Upper lobe of left lung (tissue), 6 donors: ENCODE measurements around the gene ZFHX2. TPM values are rescaled to one million over a fixed set of nuclear protein-coding genes. Genes with fewer than 3 reads are reported as not detected.

Experiments used
- ATAC-seq, 2 donors: fragments of 200-7000 bp; cut with Tn5 transposase; one replicate each; pipeline ENCODE4 v1.9.1; 2022; ENCODE audit warnings: mild to moderate bottlenecking in 2 of 2, moderate library complexity in 2 of 2; ENCODE audit not compliant: low FRiP score in 2 of 2
- DNase-seq, 2 donors: peaks; one replicate each; pipeline ENCODE4 v3.0.0-alpha.2; 2019 to 2020
- H3K27ac ChIP-seq, 4 donors: fragments of 200-600 bp; sonication (generic); one replicate each; pipeline ENCODE4 v1.5.1; 2016 to 2019
- H3K27me3 ChIP-seq, 4 donors: fragments of 200-600 bp; sonication (generic); one replicate each; pipeline ENCODE4 v1.5.1; 2017 to 2019
- H3K36me3 ChIP-seq, 4 donors: fragments of 200-600 bp; sonication (generic); one replicate each; pipeline ENCODE4 v1.5.1; 2016 to 2019
- H3K4me1 ChIP-seq, 4 donors: fragments of 200-600 bp; sonication (generic); one replicate each; pipeline ENCODE4 v1.5.1; 2018 to 2019
- H3K4me3 ChIP-seq, 4 donors: fragments of 200-600 bp; sonication (generic); one replicate each; pipeline ENCODE4 v1.5.1; 2017 to 2019; ENCODE audit warnings: mild to moderate bottlenecking in 2 of 4, moderate library complexity in 1 of 4
- H3K9me3 ChIP-seq, 4 donors: fragments of 200-600 bp; sonication (generic); one replicate each; pipeline ENCODE4 v1.5.1; 2018 to 2019
- EP300 ChIP-seq, 4 donors: sonication (generic); formaldehyde crosslinking; IDR thresholded peaks; one replicate each; pipeline ENCODE4 v1.5.1; 2017; ENCODE audit warnings: antibody characterized with exemption in 4 of 4, control low read depth in 2 of 4
- POLR2A ChIP-seq, 4 donors: fragments of 450-650 bp; IDR thresholded peaks; one replicate each; pipeline ENCODE4 v1.5.1; 2016 to 2017; ENCODE audit warnings: antibody characterized with exemption in 4 of 4, mild to moderate bottlenecking in 2 of 4
- POLR2AphosphoS5 ChIP-seq, 2 donors: sonication (generic); formaldehyde crosslinking; IDR thresholded peaks; one replicate each; pipeline ENCODE4 v1.5.1; 2017; ENCODE audit warnings: antibody characterized with exemption in 2 of 2
- WGBS, 2 donors: methylation state at CpG; one replicate each; pipeline ENCODE4 v1.1.5; 2017 to 2018; 5-methylcytosine and 5-hydroxymethylcytosine counted together
- total RNA-seq, 6 donors: library from RNA; depleted of rRNA in 4 of 6; stranded (reverse); fragments of >200 nt in 4 of 6; gene quantifications; one replicate each; pipeline versions ENCODE4 v1.1.0 to v1.2.1, GENCODE V29; 2016 to 2021
- TF ChIP-seq, protein P1 (sequence below), 6 experiments: fragments of 450-650 bp in 4 of 6; fragments of 200-600 bp in 2 of 6; sonication (generic) in 2 of 6; IDR thresholded peaks; one replicate each; pipeline ENCODE4 v1.5.1; 2016 to 2019; ENCODE audit warnings: antibody characterized with exemption in 6 of 6
- donor health status: DM: no; HTN: no; CAD: no; lungs with moderate emphysema.
- donor health status: DM: no; HTN: yes; CAD: no; lungs with severe emphysema.

ZFHX2 gene
- total RNA-seq, 6 donors from 2014 or later, result 1.7 to 6.3 (median 3.0) TPM

DNA sequence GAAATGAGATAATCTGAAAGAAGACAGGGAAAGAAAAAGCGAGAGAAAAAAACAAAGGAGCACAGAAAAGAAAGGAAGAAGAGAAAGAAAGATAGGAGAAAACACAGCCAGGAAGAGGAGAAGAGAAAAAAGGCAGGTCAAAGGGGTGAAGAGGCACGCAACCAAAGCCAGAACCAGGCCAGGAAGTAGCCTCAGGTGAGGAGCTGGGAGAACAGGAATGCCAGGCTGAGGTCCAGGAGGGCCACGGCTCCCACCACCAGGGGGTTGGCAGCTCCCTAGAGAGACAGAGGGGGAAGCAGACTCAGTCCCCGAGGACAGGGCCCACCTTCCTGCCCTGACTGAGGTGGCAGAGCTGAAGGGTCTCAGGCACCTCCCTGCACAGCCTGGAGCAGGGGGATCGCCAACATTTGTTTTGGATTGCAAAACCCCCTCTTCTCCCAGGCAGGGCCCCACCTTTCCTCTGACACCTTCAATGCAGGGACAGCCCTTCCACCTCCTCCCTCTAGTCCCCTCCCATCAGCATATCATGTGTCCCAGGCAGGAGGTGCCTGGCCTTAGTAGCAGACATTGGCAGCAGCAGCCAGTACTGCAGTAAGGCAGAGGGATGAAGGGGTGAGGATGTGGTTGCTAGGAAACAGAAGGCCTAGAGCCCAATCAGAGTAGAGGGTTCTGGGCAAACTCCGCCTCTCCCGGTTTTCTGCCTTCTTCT, 18.0 kb upstream of the ZFHX2 start:
- TF ChIP-seq POLR2AphosphoS5 (IDR thresholded peaks at IDR 0.05), result no peak
- no peak for TF ChIP-seq POLR2A (IDR thresholded peaks at IDR 0.05)
- TF ChIP-seq EP300 (IDR thresholded peaks at IDR 0.05), result no peak
- TF ChIP-seq, protein P1, sequence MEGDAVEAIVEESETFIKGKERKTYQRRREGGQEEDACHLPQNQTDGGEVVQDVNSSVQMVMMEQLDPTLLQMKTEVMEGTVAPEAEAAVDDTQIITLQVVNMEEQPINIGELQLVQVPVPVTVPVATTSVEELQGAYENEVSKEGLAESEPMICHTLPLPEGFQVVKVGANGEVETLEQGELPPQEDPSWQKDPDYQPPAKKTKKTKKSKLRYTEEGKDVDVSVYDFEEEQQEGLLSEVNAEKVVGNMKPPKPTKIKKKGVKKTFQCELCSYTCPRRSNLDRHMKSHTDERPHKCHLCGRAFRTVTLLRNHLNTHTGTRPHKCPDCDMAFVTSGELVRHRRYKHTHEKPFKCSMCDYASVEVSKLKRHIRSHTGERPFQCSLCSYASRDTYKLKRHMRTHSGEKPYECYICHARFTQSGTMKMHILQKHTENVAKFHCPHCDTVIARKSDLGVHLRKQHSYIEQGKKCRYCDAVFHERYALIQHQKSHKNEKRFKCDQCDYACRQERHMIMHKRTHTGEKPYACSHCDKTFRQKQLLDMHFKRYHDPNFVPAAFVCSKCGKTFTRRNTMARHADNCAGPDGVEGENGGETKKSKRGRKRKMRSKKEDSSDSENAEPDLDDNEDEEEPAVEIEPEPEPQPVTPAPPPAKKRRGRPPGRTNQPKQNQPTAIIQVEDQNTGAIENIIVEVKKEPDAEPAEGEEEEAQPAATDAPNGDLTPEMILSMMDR (IDR thresholded peaks at IDR 0.05), result peak in 3 of 6 experiments; percentile 12 to 14 (median 13)
- peak overlapping the region in 1 of 4 donors; percentile 44 for H3K27ac ChIP-seq
- H3K4me1 ChIP-seq, result peaks cover 16 to 57% (median 25%) of the 10 kb centered on the region in 4 donors
- no peak for ATAC-seq
- peaks cover 0 to 14% (median 6%) of the 10 kb centered on the region in 4 donors for H3K36me3 ChIP-seq
- WGBS, 2 donors, result 63 to 65% methylated on average over 7 of the region's 7 CpGs
- no peak overlapping the region for H3K4me3 ChIP-seq
- DNase-seq, result peak in 1 of 2 donors; percentile 40
- H3K27me3 ChIP-seq, result no peaks in the 10 kb centered on the region
- no peaks in the 10 kb centered on the region for H3K9me3 ChIP-seq

- no peaks in the 10 kb centered on the region for H3K27me3 ChIP-seq
- peaks cover 16 to 57% (median 25%) of the 10 kb centered on the region in 4 donors for H3K4me1 ChIP-seq
- no peaks in the 10 kb centered on the region for H3K9me3 ChIP-seq
- no peak overlapping the region for H3K4me3 ChIP-seq
- 60 to 63% methylated on average over 6 of the region's 6 CpGs for WGBS, 2 donors
- ATAC-seq, result no peak
- no peak for DNase-seq
- H3K27ac ChIP-seq, result peak overlapping the region in 2 of 4 donors; percentile 88 to 89
- peaks cover 0 to 21% (median 10%) of the 10 kb centered on the region in 4 donors for H3K36me3 ChIP-seq
- TF ChIP-seq, protein P1 (IDR thresholded peaks at IDR 0.05), result peak in 1 of 6 experiments; percentile 15
- TF ChIP-seq POLR2A (IDR thresholded peaks at IDR 0.05), result no peak
Observed at GRCh38 chr14:23568600-23569331, 17.2 kb upstream of the ZFHX2 start.

DNA sequence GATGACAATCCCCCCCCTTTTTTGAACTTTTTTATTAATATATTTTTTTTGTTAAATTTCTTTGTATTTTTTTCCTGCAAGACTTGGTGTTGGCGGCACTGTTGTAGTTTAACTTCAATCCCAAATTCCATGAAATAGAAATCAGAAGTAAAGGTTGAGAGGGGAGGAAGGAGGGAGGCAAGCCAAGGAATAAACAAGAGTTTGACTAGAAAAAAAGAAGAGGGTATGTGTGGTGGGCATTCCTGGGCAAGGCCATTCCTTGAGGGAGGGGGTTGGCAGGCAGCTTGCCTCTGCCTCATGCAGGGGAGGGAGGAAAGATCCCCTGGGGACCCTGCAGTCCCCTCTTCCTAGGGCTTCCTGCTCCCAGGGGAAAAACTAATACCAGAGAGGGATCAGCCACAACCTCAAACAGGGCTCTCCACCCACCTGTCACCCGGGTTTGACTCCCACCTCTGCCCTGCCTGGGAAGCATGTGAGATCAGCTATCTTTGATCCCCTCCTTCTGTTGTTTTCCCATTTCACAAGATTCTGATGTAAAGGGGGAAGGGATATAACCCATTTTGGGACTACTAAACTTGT, 16.5 kb upstream of the ZFHX2 start:
- H3K9me3 ChIP-seq, result no peaks in the 10 kb centered on the region
- H3K27ac ChIP-seq, result peak overlapping the region; percentile 43 to 89 (median 72)
- 59 to 86% methylated on average over 2 of the region's 2 CpGs for WGBS, 2 donors
- DNase-seq, result no peak
- H3K4me3 ChIP-seq, result peak overlapping the region in 3 of 4 donors; percentile 68 to 81 (median 70)
- H3K27me3 ChIP-seq, result no peaks in the 10 kb centered on the region
- no peak for ATAC-seq
- peaks cover 0 to 21% (median 13%) of the 10 kb centered on the region in 4 donors for H3K36me3 ChIP-seq
- peaks cover 14 to 54% (median 23%) of the 10 kb centered on the region in 4 donors for H3K4me1 ChIP-seq
- TF ChIP-seq EP300 (IDR thresholded peaks at IDR 0.05), result no peak
- TF ChIP-seq, protein P1 (IDR thresholded peaks at IDR 0.05), result no peak
- no peak for TF ChIP-seq POLR2AphosphoS5 (IDR thresholded peaks at IDR 0.05)
- no peak for TF ChIP-seq POLR2A (IDR thresholded peaks at IDR 0.05)

DNA sequence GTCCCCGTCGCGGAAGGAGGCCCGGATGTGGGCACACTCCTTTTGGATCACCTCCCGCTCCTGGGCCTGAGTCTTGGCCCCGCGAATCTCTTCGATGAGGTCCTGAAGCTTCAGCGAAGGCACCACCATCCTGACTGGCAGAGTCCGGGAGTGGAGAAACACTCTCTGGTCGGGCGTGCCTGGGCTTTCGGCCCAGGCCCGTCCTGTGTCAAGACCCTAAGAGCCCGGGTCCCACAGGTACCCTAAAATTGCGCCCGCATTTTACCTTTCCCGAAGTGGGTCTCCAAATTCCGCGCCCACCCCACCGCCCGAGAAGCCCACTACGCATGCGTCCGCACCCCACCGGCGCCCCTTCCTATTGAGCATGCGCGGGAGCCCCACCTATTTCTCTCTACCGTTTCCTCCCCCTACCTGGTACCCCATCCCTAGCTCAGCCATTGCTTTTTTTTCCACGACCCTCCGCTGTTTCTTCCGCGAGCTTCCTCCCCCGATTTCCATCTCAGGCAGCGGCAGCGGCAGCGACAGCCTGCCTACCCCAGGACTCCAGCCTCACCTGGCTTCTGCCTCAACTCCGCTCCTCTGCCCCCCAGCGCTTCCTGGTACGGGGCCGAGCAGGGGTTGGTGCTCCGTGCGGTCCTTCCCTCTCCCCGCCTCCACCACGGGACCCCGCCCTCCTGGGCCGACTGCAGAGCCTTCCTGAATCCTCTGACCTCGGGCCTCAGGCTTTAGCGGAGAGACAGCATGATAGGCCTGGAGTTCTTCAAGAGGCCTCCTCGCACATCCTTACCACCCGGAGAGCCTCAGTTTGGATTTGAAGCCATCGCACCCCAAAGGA, 15.8 kb upstream of the ZFHX2 start, which contains the start of gene AP1G2:
Gene AP1G2, minus strand, starts transcription at position 606 of the 835 bp plus-strand sequence. Its CDS starts 477 bp downstream, at position 129.
- Histone ChIP-seq H3K4me3 (peak within 1 kb of the TSS; percentile 43 to 81 (median 69)), H3K27ac (peak within 1 kb of the TSS; percentile 43 to 89 (median 72)), H3K4me1 (peaks cover 12 to 54% (median 20%) of the 10 kb centered on the region in 4 donors), H3K9me3 (no peaks in the 10 kb centered on the region), H3K36me3 (peaks cover 0 to 23% (median 15%) of the 10 kb centered on the region in 4 donors), H3K27me3 (no peaks in the 10 kb centered on the region)
- TF ChIP-seq POLR2A (IDR thresholded peaks at IDR 0.05), result peak in 2 of 4 donors; percentile 28 to 84
- TF ChIP-seq POLR2AphosphoS5 (IDR thresholded peaks at IDR 0.05), result peak; percentile 66 to 79
- TF ChIP-seq, protein P1 (IDR thresholded peaks at IDR 0.05), result no peak
- no peak for TF ChIP-seq EP300 (IDR thresholded peaks at IDR 0.05)
- 1 to 3% methylated on average over 48 to 51 of the region's 53 CpGs for WGBS, 2 donors
- DNase-seq (peak; percentile 95 to 96), ATAC-seq (peak; percentile 89 to 90)
